GM18502 (cell line): ENCODE results near the gene SNED1.

Experiments
- ATAC-seq: cut with Tn5 transposase; IDR thresholded peaks from one replicate; pipeline ENCODE4 v1.9.1; 2021; ENCODE audit warnings: mild to moderate bottlenecking; ENCODE audit not compliant: unreplicated experiment, poor library complexity

SNED1 gene

GRCh38 chr2:240959941-240960308 lies 38.5 kb upstream of the SNED1 start:
- ATAC-seq: no peak

DNA sequence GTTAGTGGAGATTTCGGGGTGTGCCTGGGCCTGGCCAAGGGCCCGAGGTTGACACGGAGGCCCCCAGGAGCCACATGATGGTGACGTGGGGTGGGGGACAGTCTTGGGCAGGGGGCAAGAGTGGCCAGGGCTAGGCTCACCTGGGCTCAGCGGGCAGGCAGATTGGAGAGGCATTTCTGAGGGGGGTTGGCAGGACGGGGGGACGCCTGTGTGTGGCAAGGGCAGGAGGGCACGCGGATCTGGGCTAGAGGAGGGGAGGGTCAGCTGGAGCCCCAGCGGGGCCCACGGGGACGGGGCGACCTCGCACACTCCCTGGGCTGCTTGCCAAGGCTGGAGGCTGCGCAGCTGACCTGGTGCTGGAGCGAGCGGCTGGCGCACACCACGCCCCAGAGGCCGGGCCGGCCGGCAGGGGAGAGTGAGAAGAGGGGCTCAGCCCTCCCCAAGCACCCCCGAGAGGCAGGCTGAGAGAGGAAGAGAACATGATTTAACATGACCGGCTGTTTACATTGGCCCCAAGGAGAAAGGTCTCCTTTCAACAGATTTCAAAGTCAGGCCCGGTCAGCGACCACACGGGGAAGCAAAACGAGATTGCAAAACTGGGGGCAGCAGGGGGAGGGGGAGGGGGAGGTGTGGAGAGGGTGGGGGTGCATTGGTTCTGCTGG lies 38.0 kb upstream of the SNED1 start:
- no peak for ATAC-seq

DNA sequence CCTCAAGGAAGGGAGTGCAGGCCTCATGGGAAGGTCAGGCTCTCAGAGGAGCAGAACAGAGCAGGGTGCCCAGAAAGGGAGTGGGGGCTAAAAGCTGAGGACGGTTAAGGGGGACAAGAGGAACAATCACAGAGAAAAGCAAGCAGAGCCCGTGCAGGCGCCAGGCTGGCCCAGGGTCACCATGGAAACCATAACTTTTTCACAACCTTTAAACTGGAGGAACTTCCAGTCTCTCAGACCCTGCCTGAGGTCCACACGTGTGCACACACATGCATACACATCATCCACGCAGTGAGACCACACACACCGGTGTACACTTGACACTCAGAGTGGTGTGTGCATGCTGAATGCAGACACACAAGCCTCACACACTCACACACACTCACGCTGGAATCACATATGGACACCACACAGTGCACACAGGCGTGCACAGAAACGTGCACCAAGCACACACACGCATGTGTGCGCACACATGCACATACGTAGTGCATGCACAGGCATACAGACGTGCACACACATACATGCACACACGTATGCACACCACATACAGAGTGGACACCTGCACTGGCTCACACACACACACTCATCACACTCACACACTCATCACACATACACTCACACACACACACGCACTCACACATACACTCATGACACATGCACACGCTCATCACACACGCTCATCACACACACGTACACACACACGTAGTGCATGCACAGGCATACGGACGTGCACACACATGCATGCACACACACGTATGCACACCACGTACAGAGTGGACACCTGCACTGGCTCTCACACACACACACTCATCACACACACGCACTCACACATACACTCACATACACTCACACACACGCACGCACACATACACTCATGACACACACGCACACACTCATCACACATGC lies 37.2 kb upstream of the SNED1 start:
- ATAC-seq: no peak

- no peak for ATAC-seq
Observed at GRCh38 chr2:240961910-240962299, 36.5 kb upstream of the SNED1 start.

DNA sequence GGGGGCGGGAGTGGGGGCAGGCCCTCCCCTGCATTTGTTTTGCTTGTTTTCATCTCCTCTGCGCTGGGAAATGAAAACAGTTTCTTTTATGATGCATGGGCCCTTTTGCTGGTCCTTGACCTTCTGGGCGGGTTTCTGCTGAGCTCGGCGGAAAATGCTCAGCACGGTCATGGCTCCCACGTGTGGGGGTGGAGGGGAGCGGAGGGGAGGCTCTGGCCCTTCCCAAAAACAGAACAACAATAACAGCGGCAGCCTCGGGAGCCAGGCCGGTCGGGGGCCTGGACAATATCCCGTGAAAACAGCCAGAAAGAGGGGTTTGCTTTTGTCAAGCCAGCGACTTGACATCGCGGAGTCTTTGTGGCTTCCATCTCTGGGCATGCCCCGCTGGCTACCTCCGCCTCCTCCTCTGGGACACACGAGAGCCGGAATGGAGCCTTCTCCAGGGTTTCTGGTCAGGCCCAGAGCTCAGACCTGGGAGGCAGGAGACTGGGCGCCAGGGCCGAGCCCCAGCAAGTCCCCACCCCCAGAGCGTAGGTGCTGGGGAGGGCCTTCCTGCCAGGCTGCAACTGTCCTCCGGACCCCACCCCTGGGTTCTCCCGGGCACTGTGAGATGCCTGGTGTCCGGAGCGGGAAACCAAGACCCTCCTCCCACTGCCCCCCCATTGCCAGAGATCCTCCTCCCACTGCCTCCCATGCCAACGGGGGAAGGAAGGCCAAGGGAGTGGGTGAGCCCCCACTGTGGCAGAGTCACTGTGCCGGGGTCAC lies 35.9 kb upstream of the SNED1 start:
- ATAC-seq: no peak

GRCh38 chr2:240963065-240963867 lies 35.2 kb upstream of the SNED1 start:
- ATAC-seq: no peak

GRCh38 chr2:240963868-240964703 lies 34.3 kb upstream of the SNED1 start:
- ATAC-seq: no peak

GRCh38 chr2:240964704-240965295 lies 33.6 kb upstream of the SNED1 start:
- ATAC-seq: no peak

GRCh38 chr2:240965296-240965904 lies 33.0 kb upstream of the SNED1 start:
- ATAC-seq: no peak

DNA sequence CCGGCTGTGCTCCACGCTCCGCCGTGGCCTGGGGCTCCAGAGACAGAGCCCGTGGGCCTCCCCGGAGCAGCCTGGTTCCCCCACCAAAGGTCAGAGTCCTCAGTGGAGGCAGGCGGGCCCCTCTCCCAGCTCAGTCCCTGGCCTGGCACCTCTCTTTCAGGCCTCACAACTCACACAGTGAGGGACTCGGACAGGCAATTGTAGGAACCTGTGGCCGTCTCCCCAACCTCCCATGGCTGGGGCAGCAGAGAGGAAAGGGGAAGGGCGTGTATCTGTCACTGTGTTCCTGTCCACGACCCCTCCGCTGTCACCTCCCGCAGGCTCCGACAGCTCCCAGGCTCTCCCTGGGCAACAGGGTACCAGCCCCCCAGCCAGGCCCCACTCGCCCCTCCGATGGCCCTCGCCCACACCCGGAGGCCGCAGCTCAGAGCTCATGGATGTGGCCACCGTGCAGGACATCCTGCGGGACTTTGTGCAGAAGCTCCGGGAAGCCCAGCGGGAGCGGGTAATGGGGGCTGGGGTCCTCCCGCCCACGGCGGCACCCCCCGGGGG lies 32.4 kb upstream of the SNED1 start:
- no peak for ATAC-seq

- no peak for ATAC-seq
Observed at GRCh38 chr2:240966457-240966905, 31.9 kb upstream of the SNED1 start.

- ATAC-seq: no peak
Observed at GRCh38 chr2:240966906-240967680, 31.3 kb upstream of the SNED1 start.

- ATAC-seq: no peak
Observed at GRCh38 chr2:240967681-240968621, 30.5 kb upstream of the SNED1 start.

DNA sequence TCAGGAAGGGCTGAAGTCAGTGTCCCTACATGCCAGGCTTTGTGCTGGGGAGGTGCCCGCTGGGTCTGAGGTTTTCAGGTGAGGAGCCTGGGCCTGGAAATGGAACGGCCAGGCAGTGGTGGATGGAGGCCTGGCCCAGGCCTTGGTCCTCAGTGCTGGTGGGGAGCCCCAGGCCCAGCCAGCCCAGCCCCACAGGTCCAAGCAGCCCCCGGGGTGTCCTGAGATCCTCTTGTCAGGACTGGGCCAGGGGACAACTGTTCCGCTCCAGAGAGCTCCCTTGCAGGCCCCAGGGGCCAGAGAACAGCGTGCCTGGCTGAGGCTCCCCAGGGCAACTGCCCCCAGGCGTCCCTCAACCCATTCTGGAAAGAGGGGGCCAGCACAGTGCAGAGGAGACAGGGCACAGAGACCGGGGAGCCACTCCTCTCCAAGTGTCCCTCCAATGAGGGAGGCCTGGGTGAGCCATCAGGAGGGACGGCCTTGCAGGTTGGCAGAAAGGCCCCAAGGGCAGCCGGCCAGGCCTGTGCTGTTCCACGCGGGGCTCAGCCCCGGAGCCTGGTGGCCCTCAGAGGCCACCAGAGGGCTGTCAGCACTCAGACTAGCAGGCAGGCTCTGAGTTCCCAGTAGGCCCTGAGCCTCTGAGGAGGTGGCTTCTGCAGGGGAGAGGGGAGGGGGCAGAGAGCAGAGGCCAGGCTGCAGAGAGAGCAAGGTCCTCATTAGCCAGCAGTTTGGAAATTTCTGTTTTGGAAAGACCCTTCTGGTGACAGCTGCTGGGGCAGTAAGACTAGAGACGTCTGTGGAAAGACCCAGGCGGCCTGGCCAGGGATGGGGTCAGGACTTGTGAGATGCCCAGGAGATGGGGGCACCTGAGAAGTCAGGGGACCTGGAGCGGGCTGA lies 29.4 kb upstream of the SNED1 start:
- no peak for ATAC-seq

DNA sequence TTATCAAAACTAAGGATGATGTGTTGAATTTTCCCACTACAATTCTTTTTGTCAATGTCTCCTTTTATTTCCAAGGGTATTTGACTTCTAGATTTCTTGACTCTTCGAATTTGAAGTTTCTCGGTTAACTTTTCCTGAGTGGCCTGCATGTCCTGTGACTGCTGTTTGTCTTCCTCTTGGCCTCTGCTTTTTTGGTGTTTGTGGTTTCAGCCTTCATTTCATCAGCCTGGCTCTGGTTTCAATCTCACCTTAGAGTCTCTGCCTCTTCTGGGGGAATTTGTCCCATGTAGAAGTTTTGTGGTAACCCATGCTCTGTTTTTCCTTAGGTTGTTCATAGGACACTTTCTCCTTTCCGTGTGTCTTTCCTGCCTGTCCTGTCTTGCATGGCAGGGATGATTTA lies 28.3 kb upstream of the SNED1 start:
- no peak for ATAC-seq
